ENCODE measurements around the gene CYTL1.
"Not testable (repeated sequence)": the region's sequence is repeated elsewhere in the genome, so short reads cannot be mapped to it uniquely, and the experiment has no call there.

The CYTL1 gene

GRCh38 chr4:4996935-4997334 is 22.3 kb downstream of the CYTL1 start:
- not testable (repeated sequence) for DNase-seq (ENCODE audit: low spot score)

- DNase-seq (ENCODE audit: low spot score), result no peak
Observed at GRCh38 chr4:4995908-4996265, 23.4 kb downstream of the CYTL1 start.

- DNase-seq (ENCODE audit: low spot score), result peak; percentile 73
Observed at GRCh38 chr4:4995103-4995907, 24.0 kb downstream of the CYTL1 start.

- no peak for DNase-seq (ENCODE audit: low spot score)
Observed at GRCh38 chr4:4994312-4995097, 24.8 kb downstream of the CYTL1 start.

- no peak for DNase-seq (ENCODE audit: low spot score)
Observed at GRCh38 chr4:4992833-4993232, 26.4 kb downstream of the CYTL1 start.

- no peak for DNase-seq (ENCODE audit: low spot score)
Observed at GRCh38 chr4:4991541-4992099, 27.6 kb downstream of the CYTL1 start.

- DNase-seq (ENCODE audit: low spot score), result peak; percentile 7
Observed at GRCh38 chr4:4990857-4991540, 28.3 kb downstream of the CYTL1 start.

- no peak for DNase-seq (ENCODE audit: low spot score)
Observed at GRCh38 chr4:4990329-4990728, 28.9 kb downstream of the CYTL1 start.

- DNase-seq (ENCODE audit: low spot score), result no peak
Observed at GRCh38 chr4:4989083-4989622, 30.1 kb downstream of the CYTL1 start.

GRCh38 chr4:4987656-4988055 is 31.6 kb downstream of the CYTL1 start:
- DNase-seq (ENCODE audit: low spot score), result no peak

- DNase-seq (ENCODE audit: low spot score), result no peak
Observed at GRCh38 chr4:4986841-4987240, 32.4 kb downstream of the CYTL1 start.

- no peak for DNase-seq (ENCODE audit: low spot score)
Observed at GRCh38 chr4:4985844-4986243, 33.4 kb downstream of the CYTL1 start.

GRCh38 chr4:4985036-4985435 is 34.2 kb downstream of the CYTL1 start:
- no peak for DNase-seq (ENCODE audit: low spot score)

- no peak for DNase-seq (ENCODE audit: low spot score)
Observed at GRCh38 chr4:4984186-4984585, 35.1 kb downstream of the CYTL1 start.

GRCh38 chr4:4981827-4982226 is 37.4 kb downstream of the CYTL1 start:
- DNase-seq (ENCODE audit: low spot score), result no peak

GRCh38 chr4:4981427-4981826 is 37.8 kb downstream of the CYTL1 start:
- no peak for DNase-seq (ENCODE audit: low spot score)

- no peak for DNase-seq (ENCODE audit: low spot score)
Observed at GRCh38 chr4:4980621-4981230, 38.5 kb downstream of the CYTL1 start.

GRCh38 chr4:4979971-4980370 is 39.3 kb downstream of the CYTL1 start:
- DNase-seq (ENCODE audit: low spot score), result no peak

- no peak for DNase-seq (ENCODE audit: low spot score)
Observed at GRCh38 chr4:4974727-4975126, 44.5 kb downstream of the CYTL1 start.

- DNase-seq (ENCODE audit: low spot score), result no peak
Observed at GRCh38 chr4:4971796-4972195, 47.5 kb downstream of the CYTL1 start.

GRCh38 chr4:4969298-4969697 is 50.0 kb downstream of the CYTL1 start:
- no peak for DNase-seq (ENCODE audit: low spot score)

Measured in hematopoietic multipotent progenitor cell treated with erythropoietin and hydrocortisone succinate and interleukin-3 and kit ligand, for 17 days (in vitro differentiated cells).